GM23248 (cell line): ENCODE results near the gene PPFIA1.

Experiments
- EZH2 ChIP-seq: fragments of 200-600 bp; sonication (generic); IDR thresholded peaks from 2 replicates; pipeline ENCODE4 v1.6.1; 2018; ENCODE audit warnings: antibody characterized with exemption, mild to moderate bottlenecking; ENCODE audit not compliant: insufficient read depth, poor library complexity, severe bottlenecking
- EZH2phosphoT487 ChIP-seq: fragments of 200-600 bp; sonication (generic); IDR thresholded peaks from 2 replicates; pipeline ENCODE4 v1.6.1; 2018; ENCODE audit warnings: antibody characterized with exemption, moderate library complexity, mild to moderate bottlenecking, low read depth; ENCODE audit not compliant: insufficient read depth

- TF ChIP-seq EZH2phosphoT487 (no peak), EZH2 (no peak)
Measured at GRCh38 chr11:70353900-70354568, 83.5 kb downstream of the PPFIA1 start.
